K562 (cell line): ENCODE results near the gene TDRD3. TPM values are rescaled to one million over a fixed set of nuclear protein-coding genes. Genes with fewer than 3 reads are reported as not detected.

ENCODE experiments used
- ATAC-seq: fragments of 200-7000 bp; cut with Tn5 transposase; 3 replicates; pipeline ENCODE4 v1.9.1; 2020; ENCODE audit warnings: moderate library complexity
- BruUV-seq: library from RNA; stranded (reverse); fragments of 400-500 nt; replicated peaks from 2 replicates; lab custom pipeline; 2021; lab: Mats Ljungman, UMichigan
- CTCF ChIA-PET: fragments of 300-600 bp; formaldehyde crosslinking; extraction: SDS; loops from one replicate; lab custom pipeline; 2021; ENCODE audit warnings: low intra/inter-chr PET ratio; lab: Yijun Ruan, JAX
- POLR2A ChIA-PET: fragments of 300-600, 350-650 bp; sonication (Branson Sonifier 250); formaldehyde crosslinking; extraction: SDS; loops from one replicate; lab custom pipeline; 2021; ENCODE audit warnings: antibody characterized with exemption, inconsistent platforms; lab: Yijun Ruan, JAX
- DNase-seq, 4 experiments: peaks; one replicate each; pipeline versions ENCODE4 v3.0.0 to v3.0.0-alpha.2; 2011 to 2018; ENCODE audit warnings: low spot score in 3 of 4, mixed read lengths in 3 of 4; ENCODE audit errors: extremely low read depth in 1 of 4
- FAIRE-seq: peaks from 2 replicates; lab custom pipeline; 2011; peaks lifted over from hg19 to GRCh38; lab: Jason Lieb, UNC
- H2AFZ ChIP-seq: 2 replicates; pipeline ENCODE4 v1.6.0; 2011; ENCODE audit warnings: low read depth, low read length, control low read depth, inconsistent platforms
- H3K27ac ChIP-seq: fragments of 200-600 bp; 3 replicates; pipeline ENCODE4 v1.8.0; 2011; ENCODE audit warnings: low read depth, mild to moderate bottlenecking, control low read depth, inconsistent platforms, low read length, moderate library complexity, mixed read lengths; ENCODE audit errors: extremely low read depth
- H3K27me3 ChIP-seq, 2 experiments: fragments of 300-600 bp in 1 of 2; 2 replicates in 1 of 2; 3 replicates in 1 of 2; pipeline versions ENCODE4 v1.6.0 to v1.8.0; 2011; ENCODE audit warnings: inconsistent platforms in 2 of 2, low read length in 2 of 2, mild to moderate bottlenecking in 1 of 2, mixed read lengths in 1 of 2, moderate library complexity in 1 of 2; ENCODE audit not compliant: control insufficient read depth in 2 of 2, insufficient read depth in 2 of 2
- H3K36me3 ChIP-seq: fragments of 300-600 bp; 3 replicates; pipeline ENCODE4 v1.8.0; 2011; ENCODE audit warnings: mild to moderate bottlenecking, low read length, inconsistent platforms; ENCODE audit not compliant: control insufficient read depth, insufficient read depth
- H3K4me1 ChIP-seq, 2 experiments: fragments of 200-600 bp in 1 of 2; replicated peaks in 1 of 2; 2 replicates in 1 of 2; 3 replicates in 1 of 2; pipeline versions ENCODE4 v1.5.1 to v1.8.0; 2011; ENCODE audit warnings: inconsistent platforms in 2 of 2, low read length in 2 of 2, mild to moderate bottlenecking in 1 of 2, mixed read lengths in 1 of 2, moderate library complexity in 1 of 2; ENCODE audit not compliant: control insufficient read depth in 2 of 2, insufficient read depth in 2 of 2
- H3K4me2 ChIP-seq: 2 replicates; pipeline ENCODE4 v1.6.1; 2011; ENCODE audit warnings: low read length, control low read depth, inconsistent platforms, mixed read lengths; ENCODE audit not compliant: insufficient read depth
- H3K4me3 ChIP-seq: fragments of 200-600 bp; sonication (generic), shearing (Covaris generic); 2 replicates; pipeline ENCODE4 v1.5.1; 2016; ENCODE audit warnings: control low read depth, inconsistent platforms
- H3K79me2 ChIP-seq: fragments of 200-600 bp; 3 replicates; pipeline ENCODE4 v1.8.0; 2011; ENCODE audit warnings: low read length, inconsistent platforms; ENCODE audit not compliant: control insufficient read depth, insufficient read depth
- H3K9ac ChIP-seq, 2 experiments: 2 replicates each; pipeline versions ENCODE4 v1.6.0 to v1.6.1; 2011; ENCODE audit warnings: low read depth in 2 of 2, low read length in 2 of 2, control low read depth in 1 of 2, inconsistent platforms in 1 of 2, mild to moderate bottlenecking in 1 of 2, mixed read lengths in 1 of 2; ENCODE audit not compliant: insufficient read depth in 1 of 2
- H3K9me1 ChIP-seq: one replicate; pipeline ENCODE4 v1.6.0; 2011; ENCODE audit warnings: inconsistent platforms, mild to moderate bottlenecking, low read length, moderate library complexity; ENCODE audit not compliant: control insufficient read depth, insufficient read depth
- H3K9me3 ChIP-seq: replicated peaks from 2 replicates; pipeline ENCODE4 v1.5.1; 2011; ENCODE audit warnings: low read depth, low read length, inconsistent platforms; ENCODE audit not compliant: control insufficient read depth, insufficient read depth
- H4K20me1 ChIP-seq: replicated peaks from 2 replicates; pipeline ENCODE4 v1.6.1; 2011; ENCODE audit warnings: low read length, inconsistent platforms, mixed read lengths; ENCODE audit not compliant: control insufficient read depth, insufficient read depth
- BRF1 ChIP-seq: IDR thresholded peaks from 3 replicates; pipeline ENCODE4 v1.6.1; 2011; ENCODE audit warnings: borderline replicate concordance, mild to moderate bottlenecking; ENCODE audit not compliant: insufficient read length; ENCODE audit errors: extremely low read depth
- HNRNPUL1 ChIP-seq: fragments of 200-400 bp; formaldehyde crosslinking; IDR thresholded peaks from 2 replicates; pipeline ENCODE4 v1.6.1; 2017; ENCODE audit warnings: low read length
- JUN ChIP-seq, 2 experiments: sonication (generic) in 1 of 2; formaldehyde crosslinking in 1 of 2; IDR thresholded peaks; 2 replicates each; pipeline versions ENCODE4 v1.6.1 to v1.8.0; 2012 to 2022; ENCODE audit warnings: borderline replicate concordance in 2 of 2, mild to moderate bottlenecking in 2 of 2, improper control_type of control experiment in 1 of 2, low read depth in 1 of 2, low read length in 1 of 2, missing genetic modification reagents in 1 of 2
- RBM14 ChIP-seq: fragments of 200-400 bp; formaldehyde crosslinking; IDR thresholded peaks from 2 replicates; pipeline ENCODE4 v1.6.1; 2018; ENCODE audit warnings: low read depth, mild to moderate bottlenecking, low read length, moderate library complexity, borderline replicate concordance; ENCODE audit not compliant: insufficient read depth
- XRCC3 ChIP-seq: fragments of 450-650 bp; IDR thresholded peaks from 2 replicates; pipeline ENCODE4 v1.6.1; 2017; ENCODE audit warnings: mild to moderate bottlenecking, moderate library complexity
- ZC3H4 ChIP-seq: sonication (generic); formaldehyde crosslinking; IDR thresholded peaks from 2 replicates; pipeline ENCODE4 v1.9.0; 2021; ENCODE audit warnings: missing genetic modification reagents, borderline replicate concordance
- WGBS: fragments of 100-300 bp; shearing (Covaris generic); methylation state at CpG from one replicate; pipeline ENCODE4 v1.1.6; 2016; ENCODE audit warnings: low coverage, mixed read lengths; ENCODE audit not compliant: insufficient coverage; ENCODE audit errors: missing lambda C conversion rate; 5-methylcytosine and 5-hydroxymethylcytosine counted together
- in situ Hi-C: fragments of 300-500 bp; cut with MboI; formaldehyde crosslinking; loops from 4 replicates; pipeline ENCODE4 v1.15.0; 2018; ENCODE audit warnings: inconsistent platforms, mixed read lengths
- intact Hi-C: fragments of 100-400 bp; cut with micrococcal nuclease; formaldehyde crosslinking; loops from 2 replicates; pipeline ENCODE4 v1.14.2; 2022
- polyA plus RNA-seq, 8 experiments: library from polyadenylated mRNA; depleted of rRNA in 4 of 8; stranded (reverse) in 5 of 8; unstranded in 3 of 8; fragments of >200 nt; fragmentation: Nextera tagmentation in 2 of 8; fragmentation: Illumina TruSeq in 1 of 8; extraction: Ambion mirVana in 2 of 8; extraction: Trizol in 1 of 8; gene quantifications; 2 replicates each; pipeline versions ENCODE4 v1.2.1 to v1.2.3, GENCODE V29; 2011 to 2014; ENCODE audit warnings: inconsistent platforms in 1 of 8, missing spikeins in 1 of 8
- total RNA-seq, 7 experiments: library from RNA; depleted of rRNA in 6 of 7; stranded (reverse); fragments of >200 nt in 6 of 7; fragmentation: Illumina TruSeq in 2 of 7; extraction: Trizol in 2 of 7; gene quantifications; 2 replicates each; pipeline versions ENCODE4 v1.2.1 to v1.2.3, GENCODE V29; 2011 to 2021; ENCODE audit warnings: low replicate concordance in 1 of 7
- TF ChIP-seq, protein P1 (sequence below): IDR thresholded peaks from 2 replicates; pipeline ENCODE4 v1.6.1; 2011; ENCODE audit warnings: borderline replicate concordance, low read depth, mild to moderate bottlenecking, moderate library complexity, low read length; ENCODE audit not compliant: insufficient read depth, poor library complexity, severe bottlenecking

TDRD3 gene
- total and polyA plus RNA-seq, 9 of the 15 experiments (the other 6 are each of a cell fraction or from before 2014, with no cell fraction given), result 3.6 to 16.4 (median 9.5) TPM

- POLR2A ChIA-PET, result no interaction called here
- no peaks in the 10 kb centered on the region for H4K20me1 ChIP-seq
- TF ChIP-seq RBM14 (no peak), BRF1 (no peak), JUN (IDR thresholded peaks at IDR 0.05; ENCODE audit: borderline replicate concordance, low read depth, low read length) (no peak), JUN (CRISPR knock-in tag; IDR thresholded peaks at IDR 0.05; ENCODE audit: borderline replicate concordance) (no peak), XRCC3 (no peak), HNRNPUL1 (no peak), ZC3H4 (CRISPR knock-in tag) (no peak)
- TF ChIP-seq, protein P1, sequence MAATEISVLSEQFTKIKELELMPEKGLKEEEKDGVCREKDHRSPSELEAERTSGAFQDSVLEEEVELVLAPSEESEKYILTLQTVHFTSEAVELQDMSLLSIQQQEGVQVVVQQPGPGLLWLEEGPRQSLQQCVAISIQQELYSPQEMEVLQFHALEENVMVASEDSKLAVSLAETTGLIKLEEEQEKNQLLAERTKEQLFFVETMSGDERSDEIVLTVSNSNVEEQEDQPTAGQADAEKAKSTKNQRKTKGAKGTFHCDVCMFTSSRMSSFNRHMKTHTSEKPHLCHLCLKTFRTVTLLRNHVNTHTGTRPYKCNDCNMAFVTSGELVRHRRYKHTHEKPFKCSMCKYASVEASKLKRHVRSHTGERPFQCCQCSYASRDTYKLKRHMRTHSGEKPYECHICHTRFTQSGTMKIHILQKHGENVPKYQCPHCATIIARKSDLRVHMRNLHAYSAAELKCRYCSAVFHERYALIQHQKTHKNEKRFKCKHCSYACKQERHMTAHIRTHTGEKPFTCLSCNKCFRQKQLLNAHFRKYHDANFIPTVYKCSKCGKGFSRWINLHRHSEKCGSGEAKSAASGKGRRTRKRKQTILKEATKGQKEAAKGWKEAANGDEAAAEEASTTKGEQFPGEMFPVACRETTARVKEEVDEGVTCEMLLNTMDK, result no peak
These were observed 211.9 kb downstream of the TDRD3 start for GRCh38 chr13:60608954-60609353.

More at GRCh38 chr13:60608954-60609353, 211.9 kb downstream of the TDRD3 start:
- WGBS, result 2% methylated on average over 4 of the region's 4 CpGs
- no peaks in the 10 kb centered on the region for H3K4me1 ChIP-seq
- intact Hi-C loops, result no loop called here
- H3K9me3 ChIP-seq, result no peaks in the 10 kb centered on the region
- CTCF ChIA-PET, result no interaction called here
- FAIRE-seq (no peak), DNase-seq (no peak), ATAC-seq (no peak)
- no peak overlapping the region for H3K4me3 ChIP-seq
- no TSS peak for BruUV-seq
- no peaks in the 10 kb centered on the region for H3K27me3 ChIP-seq
- H3K79me2 ChIP-seq, result no peaks in the 10 kb centered on the region
- H2AFZ ChIP-seq, result no peak overlapping the region
- H3K9me1 ChIP-seq, result no peaks in the 10 kb centered on the region
- no peak overlapping the region for H3K9ac ChIP-seq
- no peaks in the 10 kb centered on the region for H3K36me3 ChIP-seq
- in situ Hi-C loops, result no loop called here
- H3K4me2 ChIP-seq, result no peak overlapping the region
- H3K27ac ChIP-seq, result no peak overlapping the region
